HepG2 (cell line): ENCODE results near the gene ARHGAP9. TPM values are rescaled to one million over a fixed set of nuclear protein-coding genes. Genes with fewer than 3 reads are reported as not detected.

Experiments
- AHR ChIP-seq: IDR thresholded peaks from 2 replicates; pipeline ENCODE4 v1.6.1; 2018; ENCODE audit warnings: missing genetic modification reagents, missing compliant biosample characterization
- EZH2 ChIP-seq: conservative IDR thresholded peaks from 2 replicates; pipeline ENCODE4 v1.6.1; 2012; ENCODE audit warnings: mild to moderate bottlenecking, low read depth, low read length, moderate library complexity
- HOXA9 ChIP-seq: sonication (generic); formaldehyde crosslinking; IDR thresholded peaks from 2 replicates; pipeline ENCODE4 v1.8.1; 2022; ENCODE audit warnings: missing genetic modification reagents, mild to moderate bottlenecking, moderate library complexity, borderline replicate concordance
- MIER3 ChIP-seq: IDR thresholded peaks from 2 replicates; pipeline ENCODE4 v1.6.1; 2016; ENCODE audit warnings: missing compliant biosample characterization, borderline replicate concordance
- MXD1 ChIP-seq: sonication (generic); formaldehyde crosslinking; IDR thresholded peaks from 2 replicates; pipeline ENCODE4 v1.4.0; 2020; ENCODE audit warnings: mild to moderate bottlenecking, missing genetic modification reagents
- NRL ChIP-seq: sonication (generic); formaldehyde crosslinking; IDR thresholded peaks from 2 replicates; pipeline ENCODE4 v1.5.0; 2020; ENCODE audit warnings: missing genetic modification reagents, mild to moderate bottlenecking, moderate library complexity, borderline replicate concordance
- STAG1 ChIP-seq: sonication (generic); formaldehyde crosslinking; IDR thresholded peaks from 2 replicates; pipeline ENCODE4 v1.4.0; 2020; ENCODE audit warnings: missing genetic modification reagents
- UBTF ChIP-seq: sonication (generic); formaldehyde crosslinking; IDR thresholded peaks from 2 replicates; pipeline ENCODE4 v1.4.0; 2020; ENCODE audit warnings: mild to moderate bottlenecking, missing genetic modification reagents
- ZNF747 ChIP-seq: sonication (generic); formaldehyde crosslinking; IDR thresholded peaks from 2 replicates; pipeline ENCODE4 v1.8.1; 2023; ENCODE audit warnings: missing genetic modification reagents, mild to moderate bottlenecking, borderline replicate concordance
- polyA plus RNA-seq, 8 experiments: library from polyadenylated mRNA; depleted of rRNA in 3 of 8; stranded (reverse) in 7 of 8; unstranded in 1 of 8; fragments of >200 nt; fragmentation: Illumina TruSeq in 4 of 8; extraction: Trizol in 4 of 8; gene quantifications; 2 replicates each; pipeline versions ENCODE4 v1.2.1 to v1.2.3, GENCODE V29; 2011 to 2016; ENCODE audit warnings: low read depth in 4 of 8, missing spikeins in 1 of 8, mixed read lengths in 1 of 8; ENCODE audit not compliant: insufficient read depth in 1 of 8
- total RNA-seq, 5 experiments: library from RNA; depleted of rRNA; stranded (reverse); fragments of >200 nt; fragmentation: Illumina TruSeq; extraction: Trizol; gene quantifications; 2 replicates each; pipeline ENCODE4 v1.2.3, GENCODE V29; 2016; ENCODE audit warnings: low read depth in 1 of 5

The ARHGAP9 gene
- total and polyA plus RNA-seq, 2 of the 13 experiments (the other 11 are each of a cell fraction or from before 2014, with no cell fraction given): 0.18 to 1.2 TPM

- TF ChIP-seq UBTF (CRISPR knock-in tag) (peak; percentile 22; the same call in 1 of the 2 replicates), MXD1 (CRISPR knock-in tag) (0 out of 2 replicates have a peak, but pooled peaks have one; percentile 23), NRL (CRISPR knock-in tag) (peak; percentile 22; the same call in 1 of the 2 replicates), MIER3 (no peak), AHR (no peak), EZH2 (no peak), STAG1 (CRISPR knock-in tag) (peak; percentile 11; the same call in 1 of the 2 replicates), ZNF747 (CRISPR knock-in tag) (no peak), HOXA9 (CRISPR knock-in tag) (peak; percentile 52; the same call in 1 of the 2 replicates)
These were observed 4.2 kb downstream of the ARHGAP9 start (continued) for GRCh38 chr12:57475271-57476161.
